Loucy (cell line): ENCODE data around the gene CPD.
"Not testable (repeated sequence)": the region's sequence is repeated elsewhere in the genome, so short reads cannot be mapped to it uniquely, and the experiment has no call there.

ENCODE experiments used
- EZH2phosphoT487 ChIP-seq: fragments of 200-600 bp; IDR thresholded peaks from 2 replicates; pipeline ENCODE4 v1.6.1; 2018; ENCODE audit warnings: antibody characterized with exemption, mild to moderate bottlenecking, moderate library complexity, borderline replicate concordance
- TF ChIP-seq, protein P1 (sequence below): fragments of 200-600 bp; sonication (generic); conservative IDR thresholded peaks from 2 replicates; pipeline ENCODE4 v1.5.1; 2014; ENCODE audit warnings: mild to moderate bottlenecking, antibody characterized with exemption, low read length

DNA sequence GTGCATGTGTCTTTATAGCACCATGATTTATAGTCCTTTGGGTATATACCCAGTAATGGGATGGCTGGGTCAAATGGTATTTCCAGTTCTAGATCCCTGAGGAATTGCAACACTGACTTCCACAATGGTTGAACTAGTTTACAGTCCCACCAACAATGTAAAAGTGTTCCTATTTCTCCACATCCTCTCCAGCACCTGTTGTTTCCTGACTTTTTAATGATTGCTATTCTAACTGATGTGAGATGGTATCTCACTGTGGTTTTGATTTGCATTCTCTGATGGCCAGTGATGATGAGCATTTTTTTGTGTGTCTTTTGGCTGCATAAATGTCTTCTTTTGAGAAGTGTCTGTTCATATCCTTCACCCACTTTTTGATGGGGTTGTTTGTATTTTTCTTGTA is 67.9 kb downstream of the CPD start:
- TF ChIP-seq, protein P1, sequence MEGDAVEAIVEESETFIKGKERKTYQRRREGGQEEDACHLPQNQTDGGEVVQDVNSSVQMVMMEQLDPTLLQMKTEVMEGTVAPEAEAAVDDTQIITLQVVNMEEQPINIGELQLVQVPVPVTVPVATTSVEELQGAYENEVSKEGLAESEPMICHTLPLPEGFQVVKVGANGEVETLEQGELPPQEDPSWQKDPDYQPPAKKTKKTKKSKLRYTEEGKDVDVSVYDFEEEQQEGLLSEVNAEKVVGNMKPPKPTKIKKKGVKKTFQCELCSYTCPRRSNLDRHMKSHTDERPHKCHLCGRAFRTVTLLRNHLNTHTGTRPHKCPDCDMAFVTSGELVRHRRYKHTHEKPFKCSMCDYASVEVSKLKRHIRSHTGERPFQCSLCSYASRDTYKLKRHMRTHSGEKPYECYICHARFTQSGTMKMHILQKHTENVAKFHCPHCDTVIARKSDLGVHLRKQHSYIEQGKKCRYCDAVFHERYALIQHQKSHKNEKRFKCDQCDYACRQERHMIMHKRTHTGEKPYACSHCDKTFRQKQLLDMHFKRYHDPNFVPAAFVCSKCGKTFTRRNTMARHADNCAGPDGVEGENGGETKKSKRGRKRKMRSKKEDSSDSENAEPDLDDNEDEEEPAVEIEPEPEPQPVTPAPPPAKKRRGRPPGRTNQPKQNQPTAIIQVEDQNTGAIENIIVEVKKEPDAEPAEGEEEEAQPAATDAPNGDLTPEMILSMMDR, result not testable (repeated sequence)
- TF ChIP-seq EZH2phosphoT487, result not testable (repeated sequence)
